ENCODE results near the gene RSRC1.
"Not testable (repeated sequence)": the region's sequence is repeated elsewhere in the genome, so short reads cannot be mapped to it uniquely, and the experiment has no call there.

RSRC1 gene

GRCh38 chr3:158408518-158408897 lies 298.6 kb downstream of the RSRC1 start:
- DNase-seq: not testable (repeated sequence)

- DNase-seq: no peak
Measured at GRCh38 chr3:158418035-158418434, 308.1 kb downstream of the RSRC1 start.

DNA sequence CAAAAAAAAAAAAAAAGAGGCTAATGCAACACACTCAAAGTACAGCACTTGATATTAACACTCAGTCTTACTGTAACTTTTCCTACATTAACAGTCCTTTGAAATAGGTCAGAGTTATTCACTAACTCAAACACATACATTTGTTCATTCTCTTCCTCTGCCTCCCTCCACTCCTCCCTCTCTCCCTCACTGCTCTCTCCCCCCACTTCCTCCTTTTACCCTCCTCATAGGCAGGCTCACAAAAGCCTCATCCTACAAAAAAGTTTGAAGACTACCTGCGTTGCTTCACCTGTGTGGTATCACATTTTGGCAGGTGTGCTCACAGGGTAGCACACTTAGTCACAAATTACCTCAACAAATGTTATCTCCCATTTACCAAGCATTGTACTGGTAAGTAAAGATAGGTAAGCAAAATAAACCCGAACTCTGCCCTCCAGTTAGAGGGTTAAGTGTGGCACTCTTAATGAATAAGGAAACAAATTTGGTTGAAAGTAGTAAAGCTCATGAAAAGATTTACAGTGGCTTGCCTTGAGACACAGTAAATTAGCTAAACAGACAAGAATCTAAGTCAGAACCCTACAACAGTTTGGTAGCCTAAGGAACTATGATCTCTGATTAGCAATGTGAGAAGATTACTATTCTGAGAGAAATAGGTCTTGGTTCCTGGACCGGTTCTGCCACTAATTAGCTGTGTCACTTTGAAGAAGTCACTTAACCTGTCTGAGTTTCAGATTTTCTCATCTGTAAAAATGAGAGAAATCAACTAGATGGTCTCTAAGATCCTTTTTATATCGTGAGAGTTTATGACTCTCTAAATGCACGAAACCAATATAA lies 310.1 kb downstream of the RSRC1 start:
- no peak for DNase-seq

GRCh38 chr3:158420654-158421396 lies 310.9 kb downstream of the RSRC1 start:
- no peak for DNase-seq

- DNase-seq: no peak
Measured at GRCh38 chr3:158430448-158430847, 320.6 kb downstream of the RSRC1 start.

GRCh38 chr3:158430968-158431367 lies 321.1 kb downstream of the RSRC1 start:
- no peak for DNase-seq

GRCh38 chr3:158431829-158432228 lies 321.9 kb downstream of the RSRC1 start:
- DNase-seq: no peak

- peak; percentile 90 for DNase-seq
Measured at GRCh38 chr3:158434412-158435038, 324.6 kb downstream of the RSRC1 start.

- no peak for DNase-seq
Measured at GRCh38 chr3:158443632-158444031, 333.7 kb downstream of the RSRC1 start.

DNA sequence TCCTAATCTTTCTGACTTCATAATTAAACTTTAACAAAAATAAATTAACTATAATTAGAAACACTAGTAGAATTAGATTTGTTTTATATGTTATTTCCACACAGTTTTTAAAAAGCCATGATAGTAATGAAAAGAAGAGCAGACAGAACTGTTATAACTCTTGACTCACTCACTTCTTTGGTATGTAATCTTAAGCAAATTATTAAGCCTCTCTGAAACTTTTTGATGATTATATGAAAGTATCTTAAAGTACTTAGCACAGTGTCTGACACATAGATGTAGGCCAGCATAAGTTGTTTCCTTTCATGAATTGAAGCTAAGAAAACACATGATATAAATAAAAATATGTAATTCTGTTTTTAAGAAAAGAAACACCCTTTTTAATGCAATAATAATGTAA lies 337.5 kb downstream of the RSRC1 start:
- DNase-seq: no peak

GRCh38 chr3:158451405-158452055 lies 341.6 kb downstream of the RSRC1 start:
- DNase-seq: peak; percentile 11

DNA sequence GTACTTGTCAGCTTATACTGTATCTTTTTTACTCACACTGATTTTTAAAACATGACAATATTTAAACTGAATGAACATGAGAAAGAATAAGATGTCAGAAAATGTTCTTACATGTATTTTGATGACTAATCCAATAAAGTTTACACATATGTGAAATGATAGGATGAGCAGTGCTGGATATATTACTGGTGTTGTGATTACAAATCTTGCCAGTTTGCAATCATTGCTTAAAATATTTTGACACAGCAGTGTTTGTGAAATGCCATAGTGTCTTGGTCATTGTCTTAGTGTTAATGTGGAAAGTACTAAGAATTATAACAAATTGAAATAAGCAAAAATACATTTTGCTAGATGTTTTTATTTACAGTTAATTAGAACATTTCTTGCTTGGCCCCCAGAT lies 342.4 kb downstream of the RSRC1 start:
- no peak for DNase-seq

- no peak for DNase-seq
Measured at GRCh38 chr3:158453004-158453403, 343.1 kb downstream of the RSRC1 start.

- DNase-seq: no peak
Measured at GRCh38 chr3:158453865-158454264, 344.0 kb downstream of the RSRC1 start.

DNA sequence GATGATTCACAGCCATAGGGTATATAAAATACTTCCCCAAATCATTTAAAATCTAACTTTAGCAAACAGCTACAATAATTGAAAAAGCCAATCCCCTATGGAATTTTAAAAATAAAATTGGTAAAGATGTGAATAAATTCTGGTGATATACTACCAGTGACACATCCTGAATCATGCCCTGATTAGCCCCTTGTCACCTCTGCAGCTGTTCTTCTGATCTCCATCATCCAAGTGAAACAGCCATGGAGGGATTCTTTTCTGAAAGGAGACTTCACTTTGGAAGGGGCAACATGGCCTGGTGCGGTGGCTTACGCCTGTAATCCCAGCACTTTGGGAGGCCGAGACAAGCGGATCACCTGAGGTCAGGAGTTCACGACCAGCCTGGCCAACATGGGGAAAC lies 345.5 kb downstream of the RSRC1 start:
- DNase-seq: no peak

DNA sequence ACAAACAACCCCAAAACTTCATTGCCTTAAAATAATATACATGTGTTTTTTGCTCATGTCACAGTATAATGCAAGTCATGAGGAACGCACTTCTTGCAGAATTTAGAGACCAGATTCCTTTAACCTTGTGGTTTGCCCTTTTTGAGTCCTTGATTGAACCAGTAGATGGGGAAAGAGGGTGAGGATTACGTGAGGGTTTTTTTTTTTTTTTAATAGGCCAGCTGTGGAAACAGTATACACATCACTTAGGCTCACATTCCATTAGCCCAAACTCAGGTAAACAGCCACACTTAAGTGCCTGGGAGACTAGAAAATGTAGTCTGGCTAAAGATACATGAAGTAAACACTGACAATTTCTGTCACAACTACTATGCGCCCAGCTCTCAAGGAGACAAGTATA lies 346.2 kb downstream of the RSRC1 start:
- no peak for DNase-seq

DNA sequence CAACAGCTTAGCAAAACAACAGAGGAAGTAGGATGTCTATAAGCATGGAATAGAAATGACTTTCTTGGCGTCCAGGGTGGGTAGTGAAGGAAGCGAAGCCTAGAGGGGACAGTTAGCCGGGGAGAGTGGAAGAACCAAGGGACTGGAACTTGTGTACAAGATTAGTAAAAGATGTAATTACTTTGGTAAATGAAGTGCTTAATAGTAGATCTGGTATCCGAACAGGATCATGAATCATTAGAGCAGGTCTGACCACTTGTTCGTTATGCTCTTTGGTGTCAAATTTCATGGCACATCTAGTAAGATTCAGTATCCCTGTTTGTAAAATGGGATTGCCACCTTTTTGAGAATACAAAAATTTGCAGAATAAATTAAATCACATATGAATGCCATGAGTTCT lies 348.6 kb downstream of the RSRC1 start:
- DNase-seq: no peak

DNA sequence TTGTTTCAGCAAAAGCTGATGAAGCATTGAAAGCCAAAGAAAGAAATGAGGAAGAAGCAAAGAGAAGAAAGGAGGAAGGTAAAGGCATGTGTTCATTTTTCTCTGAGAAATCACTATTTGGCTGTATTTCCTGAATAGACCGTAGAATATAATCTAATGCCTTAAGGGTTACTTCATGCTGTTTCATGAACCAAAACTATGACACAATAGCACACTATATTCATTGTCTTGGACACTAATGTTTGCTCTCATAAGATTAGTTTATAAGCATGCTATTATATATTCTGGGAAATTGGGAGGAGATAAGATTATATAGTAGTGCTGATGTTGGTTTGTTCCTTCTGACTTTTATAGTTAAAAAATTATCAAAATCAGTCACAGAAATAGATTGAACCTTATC lies 351.0 kb downstream of the RSRC1 start:
- DNase-seq: peak; percentile 10

DNA sequence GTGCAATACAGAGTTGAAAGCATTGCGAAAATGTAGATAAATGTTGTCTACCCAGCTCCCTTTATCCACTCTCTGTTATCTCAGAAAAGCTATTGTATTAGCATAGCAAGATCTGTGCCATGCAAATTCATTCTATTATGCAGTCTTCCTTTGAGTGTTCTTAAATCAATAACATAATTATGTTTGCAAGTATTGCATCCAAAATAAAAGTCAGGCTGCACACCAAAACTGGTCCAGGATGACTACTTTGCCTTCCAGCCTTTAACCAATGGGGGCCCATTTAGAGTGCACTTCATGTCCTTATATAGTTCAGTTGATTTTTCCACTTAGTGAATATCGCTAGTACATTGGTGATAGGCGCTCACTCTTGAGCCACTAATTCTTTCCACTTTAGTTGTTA lies 353.7 kb downstream of the RSRC1 start:
- DNase-seq: no peak

DNA sequence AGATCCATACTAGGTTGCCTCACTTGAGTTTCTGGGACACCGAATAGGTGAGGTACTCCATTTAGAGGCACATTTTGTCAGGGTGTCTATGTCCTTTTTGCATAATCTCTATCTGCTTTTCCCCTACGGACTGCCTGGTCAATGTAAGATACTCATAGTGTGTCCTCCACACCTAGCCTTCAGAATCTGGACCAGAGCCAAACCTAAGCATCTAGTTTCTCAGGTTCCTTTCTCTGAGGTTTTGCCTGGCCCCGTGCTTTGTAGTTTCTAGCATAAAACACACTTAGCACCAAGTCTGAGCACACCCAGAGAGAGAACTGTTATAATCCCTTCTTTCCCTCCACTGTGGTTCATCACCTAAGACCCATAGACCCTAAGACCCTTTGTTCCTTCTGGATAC lies 355.2 kb downstream of the RSRC1 start:
- no peak for DNase-seq

DNA sequence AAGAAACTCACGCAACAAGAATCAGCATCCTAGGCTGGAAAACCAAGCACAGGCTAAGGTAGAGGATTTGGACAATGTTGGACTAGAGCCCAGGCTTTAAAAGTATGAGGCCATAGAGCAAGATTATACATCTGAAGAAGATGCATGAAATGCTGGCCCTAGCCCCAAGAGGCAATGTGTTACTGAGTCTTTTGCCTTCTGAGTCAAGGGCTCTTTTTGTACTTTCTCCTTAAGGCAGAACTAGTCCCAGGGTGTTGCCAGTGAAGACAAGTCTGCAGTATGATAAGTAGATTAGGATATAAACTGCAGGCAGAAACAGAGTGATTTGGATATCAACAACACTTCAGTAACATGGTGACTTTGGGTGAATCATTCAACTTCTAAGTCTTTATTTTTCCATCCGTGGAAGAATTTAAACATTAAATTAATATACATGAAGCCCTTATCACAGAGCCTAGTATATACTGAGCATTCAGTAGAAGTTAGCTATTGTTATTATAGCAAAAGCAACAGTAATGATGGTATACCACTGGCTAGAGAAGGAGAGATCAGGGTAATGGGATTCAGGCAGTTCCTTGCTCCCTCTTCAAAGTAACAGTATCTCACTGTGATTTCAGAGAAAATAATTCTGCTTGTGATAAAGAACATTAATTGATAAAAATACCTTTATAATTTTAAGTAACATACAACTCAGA lies 361.2 kb downstream of the RSRC1 start:
- peak; percentile 77 for DNase-seq

GRCh38 chr3:158471639-158472294 lies 361.9 kb downstream of the RSRC1 start:
- no peak for DNase-seq
